SK-N-SH (cell line): ENCODE measurements around the gene BCL11A.

Experiments
- CTCF ChIP-seq: fragments of 200-600 bp; sonication (generic); IDR thresholded peaks from 2 replicates; pipeline ENCODE4 v1.6.1; 2017; ENCODE audit warnings: antibody characterized with exemption, mild to moderate bottlenecking, moderate library complexity
- RCOR1 ChIP-seq: fragments of 150-350 bp; IDR thresholded peaks from 2 replicates; pipeline ENCODE4 v1.6.1; 2017; ENCODE audit warnings: antibody characterized with exemption, low read length

- TF ChIP-seq CTCF = peak; percentile 66
- TF ChIP-seq RCOR1 = no peak
Measured at GRCh38 chr2:60560734-60561644, 7.5 kb upstream of the BCL11A start.
